ENCODE measurements around the gene FAAP20.

The FAAP20 gene

DNA sequence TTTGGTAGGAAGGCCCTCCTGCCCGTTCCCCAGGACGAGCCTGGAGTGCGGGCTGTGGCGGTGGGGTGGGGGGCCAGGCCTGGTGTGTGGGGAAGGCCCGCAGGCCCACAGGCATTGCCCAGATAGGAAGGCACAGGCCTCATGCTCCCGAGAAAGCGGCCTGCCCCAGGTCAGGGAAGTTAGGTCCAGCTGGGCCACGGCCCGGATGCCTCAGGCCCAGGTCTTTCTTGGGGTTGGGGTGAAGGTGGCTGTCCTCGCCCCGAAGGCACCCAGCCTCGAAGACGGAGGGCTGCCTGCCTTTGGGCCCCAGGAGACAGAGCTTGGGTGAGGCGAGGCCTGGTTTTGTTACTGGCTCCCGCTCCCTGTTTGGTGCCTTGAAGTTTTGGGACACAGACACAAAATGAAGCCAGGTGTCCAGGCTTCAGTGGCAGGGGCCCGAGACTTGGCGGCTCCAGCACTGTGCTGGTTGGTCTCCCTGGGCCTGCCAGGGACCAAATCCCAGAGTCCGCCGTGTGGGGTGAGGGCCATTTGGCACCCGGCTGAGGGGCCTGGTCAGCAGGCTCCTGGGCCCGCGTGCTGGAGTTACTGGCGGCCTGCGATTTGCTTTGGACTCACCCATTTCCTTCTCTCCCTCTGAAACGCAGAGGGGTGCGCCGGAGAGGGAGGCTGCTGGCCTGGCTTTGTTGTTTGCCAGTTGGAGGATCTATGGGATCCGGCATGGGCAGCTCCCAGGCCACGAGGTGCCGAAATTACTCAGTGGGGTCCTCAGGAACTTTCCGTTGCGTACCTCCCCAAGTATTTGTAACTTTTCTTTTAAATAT, 35.5 kb upstream of the FAAP20 start:
- DNase-seq: peak; percentile 43

DNA sequence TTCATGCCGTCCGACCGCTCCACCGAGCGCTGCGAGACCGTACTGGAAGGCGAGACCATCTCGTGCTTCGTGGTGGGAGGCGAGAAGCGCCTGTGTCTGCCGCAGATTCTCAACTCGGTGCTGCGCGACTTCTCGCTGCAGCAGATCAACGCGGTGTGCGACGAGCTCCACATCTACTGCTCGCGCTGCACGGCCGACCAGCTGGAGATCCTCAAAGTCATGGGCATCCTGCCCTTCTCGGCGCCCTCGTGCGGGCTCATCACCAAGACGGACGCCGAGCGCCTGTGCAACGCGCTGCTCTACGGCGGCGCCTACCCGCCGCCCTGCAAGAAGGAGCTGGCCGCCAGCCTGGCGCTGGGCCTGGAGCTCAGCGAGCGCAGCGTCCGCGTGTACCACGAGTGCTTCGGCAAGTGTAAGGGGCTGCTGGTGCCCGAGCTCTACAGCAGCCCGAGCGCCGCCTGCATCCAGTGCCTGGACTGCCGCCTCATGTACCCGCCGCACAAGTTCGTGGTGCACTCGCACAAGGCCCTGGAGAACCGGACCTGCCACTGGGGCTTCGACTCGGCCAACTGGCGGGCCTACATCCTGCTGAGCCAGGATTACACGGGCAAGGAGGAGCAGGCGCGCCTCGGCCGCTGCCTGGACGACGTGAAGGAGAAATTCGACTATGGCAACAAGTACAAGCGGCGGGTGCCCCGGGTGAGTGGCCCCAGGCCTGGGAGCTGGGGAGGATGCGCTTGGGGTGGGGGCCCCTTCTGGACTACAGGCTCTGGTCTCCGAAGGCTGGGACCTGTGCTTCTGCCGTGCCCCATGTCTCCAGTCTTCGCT, 34.7 kb upstream of the FAAP20 start:
- DNase-seq: peak; percentile 67

DNA sequence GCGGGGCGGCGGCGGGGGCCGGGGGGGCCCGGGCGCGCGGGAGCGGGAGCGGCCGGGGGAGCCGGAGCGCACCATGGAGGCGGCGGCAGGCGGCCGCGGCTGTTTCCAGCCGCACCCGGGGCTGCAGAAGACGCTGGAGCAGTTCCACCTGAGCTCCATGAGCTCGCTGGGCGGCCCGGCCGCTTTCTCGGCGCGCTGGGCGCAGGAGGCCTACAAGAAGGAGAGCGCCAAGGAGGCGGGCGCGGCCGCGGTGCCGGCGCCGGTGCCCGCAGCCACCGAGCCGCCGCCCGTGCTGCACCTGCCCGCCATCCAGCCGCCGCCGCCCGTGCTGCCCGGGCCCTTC, 34.1 kb upstream of the FAAP20 start:
- no peak for DNase-seq

DNA sequence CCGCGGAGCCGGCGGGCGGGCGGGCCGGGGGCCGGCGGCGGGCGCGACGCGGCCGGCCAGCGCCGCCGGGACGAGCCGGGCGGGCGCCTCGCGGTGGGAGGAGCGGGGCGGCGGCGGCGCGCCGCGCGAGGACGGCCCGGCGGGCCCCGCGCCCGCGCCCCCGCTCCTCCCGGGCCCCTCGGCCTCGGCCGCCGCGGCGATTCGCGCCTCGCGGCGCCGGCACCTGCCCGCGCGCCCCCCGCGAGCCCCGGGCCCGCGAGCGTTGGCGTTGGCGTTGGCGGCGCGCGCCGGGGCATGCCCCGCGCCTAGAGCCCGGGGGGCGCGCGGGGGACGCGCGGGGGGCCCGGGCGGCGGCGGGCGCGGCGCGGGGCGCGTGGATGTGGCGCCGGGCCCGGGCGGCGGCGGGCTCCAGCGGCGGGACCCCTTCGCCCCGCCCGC, 33.6 kb upstream of the FAAP20 start, which contains the start of gene SKI:
TSS of gene SKI (plus strand) at position 163 of the 438 bp plus-strand sequence. CDS start 448 bp downstream, outside the sequence.
- DNase-seq: no peak

DNA sequence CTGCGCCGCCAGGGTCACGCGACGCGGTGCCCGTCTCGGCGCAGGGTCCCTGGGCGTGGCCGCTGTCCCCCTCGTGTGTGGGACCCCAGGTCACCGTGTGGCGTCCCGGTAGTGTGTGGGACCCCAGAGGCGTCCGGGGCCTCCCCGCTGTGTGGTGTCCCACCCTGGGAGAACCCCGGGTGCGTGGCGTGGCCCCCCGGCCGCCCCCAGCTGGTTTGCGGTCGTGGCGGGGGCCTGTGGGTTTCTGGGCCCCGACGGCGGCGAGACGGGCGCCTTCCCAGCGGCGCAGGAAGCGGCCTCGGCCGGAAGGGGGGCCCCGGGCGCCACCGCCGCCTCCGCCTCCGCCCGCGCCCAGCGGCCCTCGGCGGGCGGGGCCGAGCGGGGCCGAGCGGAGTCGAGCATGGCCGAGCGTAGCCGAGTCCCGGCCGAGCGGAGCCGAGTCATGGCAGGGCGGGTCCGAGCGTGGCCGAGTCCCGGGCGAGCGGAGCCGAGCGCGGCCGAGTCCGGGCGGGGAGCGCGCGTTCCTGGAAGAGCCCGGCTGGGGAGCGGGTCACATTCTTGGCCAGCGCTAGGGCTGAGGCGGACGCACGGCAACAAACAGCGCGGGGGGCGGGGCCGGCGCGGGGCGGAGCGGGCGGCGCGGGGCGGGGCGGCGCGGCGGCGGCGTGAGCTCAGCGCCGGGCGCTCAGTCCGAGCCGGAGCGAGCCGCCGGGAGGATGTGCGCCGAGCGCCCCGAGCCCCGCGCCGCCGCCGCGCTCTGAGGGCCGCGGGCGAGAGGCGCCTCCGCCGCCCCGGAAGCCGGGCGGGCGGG, 33.0 kb upstream of the FAAP20 start:
- peak; percentile 95 for DNase-seq

DNA sequence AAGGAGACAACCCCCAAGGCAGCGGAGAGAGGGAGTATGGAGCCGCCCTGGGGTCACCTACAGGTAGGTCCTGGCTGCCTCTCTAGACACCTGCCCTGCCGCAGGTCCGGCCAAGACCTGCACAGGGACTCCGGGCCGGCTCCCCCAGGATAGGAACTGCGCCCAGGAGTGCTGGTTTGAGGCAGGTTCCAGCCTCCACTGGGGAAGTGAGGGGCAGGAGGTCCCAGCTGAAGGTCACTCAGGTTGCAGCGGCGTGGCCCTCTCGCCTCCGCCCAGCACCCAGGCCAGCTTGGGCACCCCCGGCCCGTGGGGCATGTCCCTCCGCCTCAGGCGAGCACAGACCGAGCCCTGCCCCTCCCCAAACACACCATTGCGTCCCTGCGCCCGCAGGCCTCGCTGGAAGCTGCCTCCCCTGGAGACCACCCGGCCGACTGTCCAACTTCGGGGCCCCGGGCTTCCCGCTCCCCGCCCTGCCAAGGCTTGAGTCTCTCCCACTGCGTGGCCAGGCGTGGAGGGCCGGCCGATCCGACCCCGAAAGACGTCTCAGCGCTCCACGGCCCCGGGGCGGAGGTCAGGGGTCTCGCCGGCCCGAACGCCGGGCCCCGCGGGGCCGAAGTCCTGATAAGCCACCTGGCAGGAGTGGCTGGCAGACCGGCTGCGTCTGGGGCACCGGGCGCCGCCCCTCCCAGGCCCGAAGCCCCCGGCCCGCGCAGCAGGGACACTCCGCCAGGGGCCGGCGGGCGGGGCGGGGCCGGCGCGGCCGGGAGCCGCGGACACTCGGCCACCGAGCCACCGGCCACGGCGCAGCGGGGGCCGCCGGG, 32.2 kb upstream of the FAAP20 start:
- no peak for DNase-seq

DNA sequence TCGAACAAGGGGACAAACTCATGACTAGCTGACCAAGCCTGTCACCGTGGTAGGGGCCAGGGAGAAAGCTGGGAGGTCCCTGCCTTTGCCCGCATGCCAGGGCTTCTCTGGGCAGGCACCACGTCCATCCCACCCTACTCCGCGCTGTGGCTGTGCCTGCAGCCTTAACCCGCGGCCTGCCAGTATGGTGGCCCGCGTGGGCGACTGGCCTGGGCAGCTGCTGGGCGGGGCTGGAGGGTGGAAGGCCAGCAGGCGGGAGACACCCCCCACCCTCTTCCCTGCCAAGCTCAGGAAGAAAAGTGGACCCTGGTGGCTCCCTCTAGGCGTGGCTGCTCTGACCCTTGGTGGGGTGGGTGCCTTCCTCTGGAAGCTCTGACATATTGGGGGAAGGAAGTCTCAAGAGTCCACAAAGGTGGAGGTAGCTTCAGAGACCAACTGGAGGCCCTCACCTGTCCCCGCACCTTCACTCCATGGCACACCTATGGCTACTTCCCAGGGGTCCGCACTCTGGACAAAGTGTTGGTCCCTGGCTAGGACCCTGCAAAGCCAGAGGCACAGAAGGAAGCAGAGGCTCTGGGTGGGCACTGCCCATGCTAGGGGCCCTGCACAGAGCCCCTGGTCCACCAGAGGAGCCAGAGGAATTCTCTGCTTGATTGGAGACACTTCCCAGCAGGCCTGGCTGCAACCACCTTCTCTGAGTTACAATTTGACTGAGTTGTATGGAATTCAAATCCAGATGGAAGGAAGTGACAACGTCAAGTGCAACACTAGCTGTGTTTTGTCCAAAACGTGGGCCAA, 30.3 kb upstream of the FAAP20 start:
- DNase-seq: no peak

DNA sequence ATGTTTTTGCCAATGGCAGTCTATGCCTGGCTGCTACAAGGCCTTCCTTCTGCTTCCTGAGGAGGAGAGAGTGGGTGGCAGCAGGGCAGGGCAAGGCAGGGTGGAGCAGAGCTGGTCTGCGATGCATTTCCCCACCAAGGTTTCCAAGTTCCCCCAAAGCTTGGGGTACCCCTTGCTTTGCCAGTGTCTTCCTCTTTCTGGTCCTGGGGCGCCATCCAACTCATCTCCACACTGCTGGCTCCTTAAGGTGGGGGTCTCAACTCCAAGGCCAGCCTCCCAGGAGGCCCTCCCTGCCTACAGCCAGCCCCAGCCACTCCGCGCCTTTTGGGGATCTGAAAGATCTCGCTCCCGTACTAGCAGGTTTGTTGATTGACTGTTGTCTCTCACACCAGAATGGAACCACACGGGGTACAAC, 29.6 kb upstream of the FAAP20 start:
- no peak for DNase-seq

DNA sequence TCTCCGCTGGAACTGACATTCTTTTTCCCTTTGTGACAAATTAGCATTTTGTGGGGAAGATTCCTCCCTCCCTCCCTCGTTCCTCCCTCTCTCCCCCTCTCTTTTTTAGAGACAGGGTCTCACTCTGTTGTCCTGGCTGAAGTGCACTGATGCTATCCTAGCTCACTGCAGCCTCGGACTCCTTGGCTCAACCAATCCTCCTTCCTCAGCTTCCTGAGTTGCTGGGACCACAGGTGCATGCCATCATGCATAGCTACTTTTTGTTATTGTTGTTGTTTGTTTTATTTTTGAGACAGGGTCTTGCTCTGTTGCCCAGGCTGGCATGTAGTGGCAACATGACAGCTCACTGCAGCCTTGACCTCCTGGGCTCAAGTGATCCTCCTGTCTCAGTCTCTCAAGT, 26.7 kb upstream of the FAAP20 start:
- DNase-seq: no peak

DNA sequence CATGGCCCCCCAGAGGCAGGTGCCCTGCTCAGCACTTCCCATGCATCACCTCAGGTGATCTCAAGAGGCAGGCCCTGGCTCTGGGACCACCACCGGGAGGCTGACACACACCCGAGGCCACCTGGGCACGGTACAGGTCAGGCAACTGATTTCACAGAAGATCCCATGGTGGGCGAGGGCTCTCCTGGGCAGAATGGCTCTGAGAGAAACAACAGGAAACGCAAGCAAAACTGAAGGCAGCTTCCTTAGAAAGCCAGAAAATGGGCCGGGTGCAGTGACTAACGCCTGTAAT, 22.1 kb upstream of the FAAP20 start:
- DNase-seq: no peak

DNA sequence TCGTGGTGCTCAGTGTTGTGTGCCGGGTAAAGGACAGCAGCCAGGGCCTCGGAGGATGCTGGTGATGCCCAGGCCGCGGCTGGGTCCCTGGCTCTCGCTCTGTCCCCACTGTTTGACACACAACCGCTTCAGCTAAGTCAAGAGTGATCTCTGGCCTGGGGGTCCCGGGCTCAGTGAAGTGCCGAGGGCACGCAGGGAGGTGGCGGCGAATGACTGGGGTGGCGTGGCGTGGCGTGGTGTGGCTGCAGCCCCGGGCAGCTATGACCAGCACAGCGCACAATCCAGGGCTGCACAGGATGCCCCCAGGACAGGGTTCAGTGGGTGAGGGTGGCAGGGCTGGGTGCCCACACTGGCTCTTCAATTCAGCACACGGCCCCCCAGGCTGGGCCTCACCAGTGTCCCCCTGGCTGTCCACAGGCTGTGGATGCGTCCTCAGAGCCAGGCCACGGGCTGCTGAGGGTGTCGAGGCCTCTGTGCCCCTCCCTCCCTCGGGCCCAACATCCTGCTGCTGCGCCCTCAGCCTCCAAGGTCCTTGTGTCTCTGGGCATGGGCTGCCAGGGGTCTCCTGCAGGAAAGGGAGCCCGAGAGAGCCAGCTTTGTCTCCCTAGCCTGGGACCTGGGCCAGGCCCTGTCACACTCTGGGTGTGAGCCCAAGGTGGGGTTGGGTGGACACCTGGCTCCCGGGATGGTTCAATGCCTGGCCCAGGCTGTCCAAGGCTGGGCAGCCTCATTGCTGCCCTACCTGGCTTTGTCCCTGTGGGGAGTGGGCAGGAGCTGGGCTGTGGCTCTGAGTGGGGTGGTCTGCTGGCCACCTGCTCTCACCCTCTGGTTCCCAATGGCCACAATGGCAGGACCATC, 21.6 kb upstream of the FAAP20 start:
- DNase-seq: no peak

DNA sequence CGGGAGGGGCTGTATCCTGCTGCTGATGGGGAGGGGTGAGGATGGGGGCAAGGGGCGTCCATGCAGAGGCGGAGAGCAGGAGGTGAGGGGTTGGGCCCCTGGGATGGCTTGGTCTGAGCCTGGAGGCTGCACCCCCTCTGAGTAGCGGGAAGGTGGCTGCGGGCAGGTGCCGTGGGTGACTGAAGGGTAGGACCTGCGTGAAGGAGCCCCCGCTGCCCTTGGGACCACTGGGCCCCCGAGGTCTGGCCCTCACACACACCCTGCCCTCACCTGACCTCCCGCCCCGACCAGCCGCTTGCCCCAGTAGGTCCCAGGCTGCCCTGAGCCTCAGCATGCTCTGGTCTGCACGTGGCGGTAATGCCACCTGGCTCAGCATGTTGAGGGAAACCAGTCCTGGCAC, 20.8 kb upstream of the FAAP20 start:
- no peak for DNase-seq

DNA sequence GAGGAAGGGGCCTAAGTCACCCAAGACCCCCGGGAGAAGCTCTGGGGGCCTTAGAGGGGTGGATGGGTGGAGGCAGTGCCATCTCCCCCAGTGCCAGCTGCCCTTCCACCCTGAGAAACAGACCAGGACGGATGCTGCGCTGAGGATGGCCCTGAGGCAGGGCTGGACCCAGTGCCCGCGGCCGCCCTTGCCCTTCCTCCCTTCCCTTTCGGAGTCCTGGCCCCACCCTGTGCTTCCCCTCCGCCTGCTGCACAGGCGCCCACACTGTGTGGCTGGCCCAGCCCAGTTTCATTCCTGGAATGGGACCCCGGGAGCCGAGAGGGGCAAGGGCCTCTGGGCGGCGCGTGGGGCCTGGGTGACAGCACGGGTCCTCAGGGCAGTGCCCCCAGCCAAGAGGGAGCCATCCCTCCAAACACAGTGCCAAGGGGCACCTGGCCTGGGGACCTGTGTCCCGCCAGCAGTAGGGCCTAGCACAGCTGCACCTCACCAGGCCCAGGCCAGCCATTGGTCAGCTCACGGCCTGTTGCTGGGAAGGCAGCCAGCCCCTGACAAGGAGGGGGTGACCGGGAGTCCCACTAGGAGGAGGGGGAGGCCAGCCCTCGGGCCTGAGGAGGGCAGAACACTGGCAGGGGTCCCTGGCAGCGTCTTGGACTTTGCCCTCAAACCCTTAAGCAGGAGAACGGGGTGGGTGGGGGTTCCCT, 20.1 kb upstream of the FAAP20 start:
- no peak for DNase-seq

DNA sequence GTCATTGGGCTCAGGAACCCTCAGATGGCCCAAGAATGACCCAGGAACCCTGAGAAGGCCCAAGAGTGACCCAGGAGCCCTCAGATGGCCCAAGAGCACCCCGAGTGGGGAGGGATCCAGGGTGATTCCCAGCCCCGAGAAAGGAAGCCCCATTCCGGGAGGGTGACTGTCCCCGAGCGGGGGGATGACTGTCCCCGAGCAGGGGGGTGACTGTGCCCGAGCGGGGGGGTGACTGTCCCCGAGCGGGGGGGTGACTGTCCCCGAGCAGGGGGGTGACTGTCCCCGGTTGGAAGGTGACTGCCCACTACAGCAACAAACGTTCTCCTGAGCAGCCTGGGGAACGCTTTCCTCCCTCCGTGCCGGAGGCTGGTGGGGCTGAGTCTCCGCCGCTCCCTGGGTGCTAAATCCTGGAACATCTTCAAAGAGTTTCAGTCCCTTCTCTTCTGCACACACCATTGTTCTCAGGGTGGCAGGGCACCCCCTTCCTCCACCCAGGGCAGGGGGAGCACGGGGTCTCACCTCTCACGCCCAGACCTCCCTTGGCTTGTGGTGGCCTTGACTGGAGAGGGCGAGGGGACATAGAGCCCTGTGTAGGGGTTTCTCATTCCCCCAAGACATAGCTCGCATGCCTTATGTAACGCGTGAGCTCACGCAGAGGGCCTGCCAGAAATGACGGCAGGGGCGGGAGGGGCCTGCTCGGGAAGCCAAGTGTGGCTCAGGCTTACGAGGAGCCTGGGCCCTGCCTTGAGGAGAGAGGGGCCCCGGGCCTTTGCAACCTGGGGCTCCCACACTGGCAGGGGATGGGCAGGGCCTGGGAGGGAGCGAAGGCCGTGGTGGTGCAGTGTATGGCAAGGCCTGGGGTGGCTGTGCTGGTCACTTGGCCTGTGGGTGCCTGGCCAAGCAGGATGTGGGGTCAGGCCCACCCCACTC, 19.3 kb upstream of the FAAP20 start:
- DNase-seq: no peak

DNA sequence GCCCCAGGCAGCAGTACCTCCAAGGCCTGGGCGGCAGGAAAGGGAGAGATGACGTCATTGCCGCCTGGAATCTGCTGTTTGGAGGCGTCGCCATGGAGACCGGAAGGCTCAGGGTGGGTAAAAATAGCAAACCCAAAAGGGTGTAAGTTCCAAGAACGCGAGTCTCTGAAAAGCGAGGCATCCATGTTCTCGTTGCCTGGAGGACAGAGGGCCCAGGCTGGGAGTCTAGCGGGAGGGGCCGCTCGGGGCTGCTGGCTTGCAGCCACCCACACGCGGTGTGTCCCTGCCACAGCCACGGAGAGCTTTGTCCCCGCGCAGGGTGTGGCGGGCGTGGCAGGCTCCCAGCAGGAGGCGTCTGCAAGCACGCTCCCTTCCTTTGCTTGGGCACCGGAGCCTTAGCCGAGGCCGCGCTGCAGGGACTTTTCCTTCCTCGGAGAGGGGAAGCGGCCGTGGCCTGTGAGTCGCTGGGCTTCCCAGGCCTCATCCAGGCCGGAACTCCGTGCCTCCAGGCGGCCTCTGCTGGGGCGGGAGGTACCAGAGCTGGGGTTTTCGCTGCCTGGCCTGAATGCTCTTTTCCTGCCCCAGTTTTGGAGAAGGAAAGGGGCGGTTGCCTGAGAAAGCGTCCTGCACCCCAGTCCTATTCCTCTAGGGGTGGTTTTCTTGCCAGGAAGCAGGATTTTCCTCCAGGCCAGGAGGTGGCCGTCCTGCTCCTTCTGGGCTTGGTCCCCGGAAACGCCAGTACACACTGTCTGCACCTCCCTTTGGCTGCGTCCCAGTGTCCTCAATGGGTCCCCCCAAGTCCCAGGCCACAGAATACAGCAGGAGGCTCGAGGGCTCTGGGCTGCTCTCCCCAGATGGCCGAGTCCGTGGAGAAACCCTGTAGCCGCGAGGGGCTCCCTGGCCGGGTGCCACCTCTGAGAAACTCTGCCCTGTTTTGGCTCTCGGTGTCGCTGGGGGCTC, 18.2 kb upstream of the FAAP20 start:
- peak; percentile 71 for DNase-seq

DNA sequence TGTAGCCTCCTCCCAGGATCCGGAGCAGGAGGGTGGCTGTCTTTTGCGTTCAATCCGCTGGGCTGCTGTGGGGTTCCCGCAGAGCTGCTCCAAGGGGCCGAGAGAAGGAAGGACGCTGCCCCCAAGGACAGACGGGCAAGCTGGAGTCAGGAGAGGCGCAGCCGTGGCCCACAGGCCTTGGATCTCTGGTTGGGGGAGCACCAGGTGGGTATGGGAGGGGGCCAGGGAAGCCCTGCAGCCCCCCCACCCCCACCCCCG, 17.6 kb upstream of the FAAP20 start:
- no peak for DNase-seq

DNA sequence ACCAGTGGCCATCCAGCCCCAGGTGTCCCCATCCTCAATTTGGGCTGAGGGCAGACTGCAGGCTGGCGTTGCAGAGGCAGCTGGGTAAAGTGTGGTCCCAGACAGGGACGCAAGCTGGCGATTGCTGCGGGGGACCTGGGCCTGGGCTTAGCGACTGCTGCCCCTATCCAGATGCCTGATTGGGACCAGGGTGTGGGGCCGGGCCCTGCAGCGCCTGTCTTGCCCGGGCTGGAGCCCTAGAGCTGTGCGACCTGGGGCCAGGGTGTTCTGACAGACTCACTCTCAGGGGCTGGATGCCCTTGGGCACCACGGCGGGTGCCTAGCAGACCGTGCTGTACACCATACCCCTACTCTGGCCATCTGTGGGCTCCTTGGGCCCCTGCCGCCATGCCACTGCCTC, 16.2 kb upstream of the FAAP20 start:
- DNase-seq: no peak

DNA sequence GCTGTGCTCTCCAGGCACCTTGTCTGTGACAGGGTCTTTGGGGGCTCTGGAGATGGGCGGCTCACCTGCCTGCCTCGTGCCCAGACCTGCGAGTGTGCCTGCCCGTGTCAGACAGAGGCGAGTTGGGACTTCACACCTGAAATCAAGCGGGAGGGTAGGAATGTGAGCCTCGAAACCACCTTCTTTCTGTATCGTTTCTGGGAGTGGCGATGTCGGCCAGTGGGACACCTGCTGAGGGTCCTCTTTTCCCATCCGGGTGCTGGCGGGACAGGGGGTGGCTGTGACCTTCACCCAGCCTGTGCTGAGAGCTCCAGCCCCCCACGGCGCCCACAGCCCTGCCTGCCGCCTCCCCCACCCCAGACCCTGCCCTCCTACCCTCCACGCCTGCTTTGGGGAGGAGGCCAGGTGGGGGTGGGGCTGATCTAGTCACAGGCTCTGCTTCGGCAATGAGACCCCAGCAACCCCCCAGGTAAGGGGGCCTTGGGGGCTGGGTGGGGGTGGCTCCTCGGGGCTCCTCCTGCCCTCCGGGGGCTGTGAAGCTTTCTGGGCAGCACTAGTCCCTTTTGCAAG, 15.6 kb upstream of the FAAP20 start:
- DNase-seq: no peak

All from activated T-cell treated with anti-CD3 and anti-CD28 coated beads, Interleukin-2, amount 50 U/mL, for 1 hour (primary cell).